Head of caudate nucleus (tissue), 42 donors: ENCODE results near the gene MGLL.

ENCODE experiments used
- DNase-seq, 42 donors: peaks; one replicate each; pipeline versions ENCODE4 v3.0.0 to v3.0.0-alpha.2; 2020 to 2021; ENCODE audit warnings: mixed read lengths in 7 of 42
- intact Hi-C: fragments of 100-400 bp; cut with DNase I; formaldehyde crosslinking; loops from one replicate; pipeline ENCODE4 v1.15.0; 2022

MGLL gene

GRCh38 chr3:127822041-127822681, at the start of gene MGLL:
TSS of gene MGLL (minus strand) at chr3:127822515. CDS start at chr3:127822318, 197 bp downstream.
- intact Hi-C loops = no loop called here
- DNase-seq = peak in 38 of 42 donors; percentile 25 to 77 (median 56)

DNA sequence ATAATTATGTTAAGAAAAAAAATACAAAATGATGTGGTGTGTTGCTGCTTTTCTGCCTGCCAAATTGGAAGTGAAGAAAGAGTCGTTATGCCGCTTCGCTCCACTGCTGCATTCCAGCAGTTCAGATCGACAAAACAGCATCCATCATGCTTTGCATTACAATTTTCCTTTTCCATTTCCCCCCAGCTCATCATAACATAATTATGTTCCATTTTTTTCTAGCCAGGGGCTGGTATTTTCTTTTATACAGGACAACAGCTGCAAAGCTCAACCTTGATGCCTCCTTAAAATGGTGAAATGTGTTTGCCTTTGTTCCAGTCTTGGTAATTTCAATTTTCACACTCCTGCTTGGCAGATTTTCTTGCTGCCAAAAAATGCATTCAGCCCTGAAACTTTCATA, 47.8 kb upstream of the MGLL start:
- intact Hi-C loops = no loop called here
- DNase-seq = no peak

DNA sequence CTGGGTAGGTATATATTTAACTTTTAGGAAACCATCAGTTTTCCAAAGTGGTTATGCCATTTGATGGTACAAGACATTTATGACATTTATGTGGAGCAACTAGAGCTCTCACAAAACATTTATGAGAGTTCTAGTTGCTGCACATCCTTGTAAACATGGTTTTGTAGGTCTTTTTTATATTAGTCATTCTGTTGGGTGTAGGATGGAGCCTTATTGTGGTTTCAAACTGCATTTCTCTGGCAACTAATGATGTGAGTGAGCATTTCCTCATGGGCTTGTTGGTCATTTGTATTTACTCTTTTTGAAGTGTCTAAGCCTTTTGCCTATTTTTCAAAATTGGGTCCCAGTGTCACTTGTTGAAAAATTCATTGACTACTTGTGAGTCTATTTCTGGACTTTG, 45.7 kb upstream of the MGLL start:
- no peak for DNase-seq
- intact Hi-C loops = no loop called here

DNA sequence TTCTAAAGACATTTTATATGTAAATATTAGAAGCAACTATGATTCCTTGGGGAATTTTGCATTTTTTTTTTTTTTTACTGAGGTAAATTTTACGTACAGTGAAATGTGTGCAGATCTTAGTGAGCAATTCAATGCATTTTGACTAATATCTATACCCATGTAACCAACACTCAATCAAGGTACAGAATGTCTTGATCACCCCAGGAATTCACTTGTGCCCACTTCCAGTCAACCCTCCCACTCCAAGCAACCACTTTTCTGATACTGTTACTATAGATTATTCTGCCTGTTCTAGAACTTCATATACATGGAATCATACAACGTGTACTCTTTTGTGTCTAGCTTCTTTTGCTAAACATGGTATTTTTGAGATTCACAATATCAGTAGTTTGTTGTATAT, 45.1 kb upstream of the MGLL start:
- DNase-seq = no peak
- intact Hi-C loops = no loop called here

DNA sequence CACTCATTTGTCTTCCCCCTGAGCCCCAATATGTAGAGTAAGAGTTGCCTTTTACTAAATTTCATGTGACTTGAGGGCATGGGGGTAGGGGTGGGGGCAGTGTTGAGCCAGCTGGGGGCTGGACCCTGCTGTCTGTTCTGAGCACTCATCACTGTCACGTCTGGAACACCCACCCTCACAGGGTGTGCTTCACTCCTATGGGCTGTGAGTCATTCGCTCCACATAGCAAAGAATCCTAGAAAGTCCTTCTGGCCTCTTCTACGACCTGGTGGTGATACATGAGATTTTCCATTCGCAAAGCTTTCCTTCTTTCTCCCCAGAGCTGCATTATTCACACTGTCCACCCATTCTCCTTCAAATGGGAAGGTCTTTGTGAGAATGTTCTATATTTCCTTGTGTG, 43.6 kb upstream of the MGLL start:
- intact Hi-C loops = no loop called here
- DNase-seq = no peak

GRCh38 chr3:127860211-127860696, 37.9 kb upstream of the MGLL start:
- no peak for DNase-seq
- intact Hi-C loops = no loop called here

DNA sequence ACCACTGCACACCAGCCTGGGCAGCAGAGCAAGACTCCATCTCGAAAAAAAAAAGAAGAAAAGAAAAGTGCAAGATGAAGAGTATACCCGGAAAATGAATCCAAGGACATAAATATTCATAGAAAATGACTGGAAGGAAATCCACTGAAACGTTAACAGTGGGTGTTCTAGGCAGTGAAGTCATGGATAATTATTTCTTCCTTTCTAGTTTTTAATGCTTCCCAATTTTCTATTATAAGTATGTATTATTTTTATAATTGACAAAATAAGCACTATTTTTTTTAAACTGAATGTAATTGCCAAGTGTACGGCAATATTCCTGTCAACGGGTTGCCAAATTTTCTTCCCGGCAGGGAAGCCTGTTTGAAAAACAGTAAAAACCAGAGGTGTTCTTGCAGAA, 37.4 kb upstream of the MGLL start:
- intact Hi-C loops = no loop called here
- DNase-seq = no peak

DNA sequence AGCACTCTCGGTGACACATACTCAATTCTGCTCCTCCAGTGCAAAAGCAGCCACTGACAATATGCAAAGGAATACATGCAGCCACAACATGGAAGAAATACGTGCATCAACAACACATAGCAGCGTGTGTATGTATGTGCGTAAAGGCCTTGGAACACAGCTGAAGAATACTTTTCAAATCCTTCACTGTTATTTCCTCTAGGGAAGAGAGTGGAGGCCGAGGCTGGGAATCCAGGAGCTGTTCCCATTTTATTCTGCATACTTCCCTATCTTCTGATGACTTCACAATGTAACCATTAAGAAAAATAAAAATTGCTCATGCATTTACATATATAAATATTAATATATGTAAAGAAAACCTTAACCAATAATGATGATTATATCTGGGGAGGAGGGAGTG, 36.6 kb upstream of the MGLL start:
- DNase-seq = peak in 1 of 42 donors; percentile 6
- intact Hi-C loops = no loop called here

DNA sequence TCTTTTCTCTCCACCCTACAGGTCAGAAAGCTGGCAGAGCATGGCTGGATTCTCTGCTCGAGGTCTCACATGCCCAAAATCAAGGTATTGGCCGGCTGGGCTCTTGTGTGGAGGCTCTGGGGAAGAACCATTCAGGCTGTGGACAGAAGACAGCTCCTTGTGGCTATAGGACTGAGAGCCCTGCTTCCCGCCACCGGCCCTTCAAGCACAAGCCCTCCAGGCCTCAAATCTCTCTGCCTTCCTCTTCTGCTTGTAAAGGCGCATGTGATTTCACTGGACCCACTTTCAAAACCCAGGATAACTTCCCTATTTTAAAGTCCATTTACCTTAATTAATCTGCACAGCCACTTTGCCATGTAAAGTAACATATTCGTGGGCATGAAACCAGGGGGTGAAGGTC, 36.2 kb upstream of the MGLL start:
- DNase-seq = no peak
- intact Hi-C loops = no loop called here

- DNase-seq = no peak
- intact Hi-C loops = no loop called here
Measured at GRCh38 chr3:127857333-127857732, 35.0 kb upstream of the MGLL start.

DNA sequence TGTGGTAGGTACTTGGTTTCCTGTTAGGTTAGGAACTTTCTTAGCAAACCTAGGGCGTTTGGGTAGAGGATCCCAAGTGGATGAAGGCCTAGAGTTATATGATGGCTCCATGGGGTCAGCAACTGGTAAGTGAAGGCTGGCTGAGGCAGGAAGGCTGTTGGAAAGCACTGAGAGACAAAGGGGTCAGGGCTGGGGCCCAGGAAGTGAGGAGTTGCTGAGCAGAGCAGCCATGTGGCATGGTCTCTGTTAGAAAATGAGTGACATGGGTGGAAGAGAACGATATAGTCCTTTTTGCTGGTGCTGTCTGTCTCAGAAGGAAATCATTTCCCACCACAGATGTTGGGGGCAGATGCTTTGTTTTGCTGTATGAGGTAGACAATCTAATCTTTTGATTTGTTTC, 34.5 kb upstream of the MGLL start:
- DNase-seq = peak in 1 of 42 donors; percentile 10
- intact Hi-C loops = no loop called here

DNA sequence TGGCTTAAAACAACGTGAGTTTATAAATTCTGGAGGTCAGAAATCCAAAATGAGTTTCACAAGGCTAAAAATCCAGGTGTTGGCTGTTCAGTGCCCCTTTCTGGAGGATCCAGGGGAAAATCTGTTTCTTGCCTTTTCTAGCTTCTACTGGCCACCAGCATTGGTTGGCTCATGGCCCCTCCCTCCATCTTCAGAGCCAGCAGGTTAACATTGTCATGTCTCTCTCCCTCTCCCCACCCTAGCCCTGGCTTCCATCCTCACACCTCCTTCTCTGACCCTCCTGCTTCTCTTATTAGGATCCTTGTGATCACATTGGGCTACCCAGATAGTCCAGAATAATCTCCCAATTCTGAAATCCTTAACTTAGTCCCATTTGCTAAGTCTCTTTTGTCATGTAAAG, 32.9 kb upstream of the MGLL start:
- intact Hi-C loops = no loop called here
- DNase-seq = no peak

- no peak for DNase-seq
- intact Hi-C loops = no loop called here
Measured at GRCh38 chr3:127853681-127854080, 31.4 kb upstream of the MGLL start.

GRCh38 chr3:127851899-127852298, 29.6 kb upstream of the MGLL start:
- DNase-seq = no peak
- intact Hi-C loops = no loop called here

- intact Hi-C loops = no loop called here
- DNase-seq = peak in 1 of 42 donors; percentile 13
Measured at GRCh38 chr3:127849368-127849767, 27.1 kb upstream of the MGLL start.

- DNase-seq = peak; percentile 12 to 85 (median 70)
Measured at GRCh38 chr3:127848131-127849129, 26.1 kb upstream of the MGLL start.

GRCh38 chr3:127847236-127847720, 25.0 kb upstream of the MGLL start:
- intact Hi-C loops = no loop called here
- peak in 13 of 42 donors; percentile 6 to 48 (median 30) for DNase-seq

More at GRCh38 chr3:127848131-127849129, 26.1 kb upstream of the MGLL start:
- intact Hi-C loops = no loop called here

DNA sequence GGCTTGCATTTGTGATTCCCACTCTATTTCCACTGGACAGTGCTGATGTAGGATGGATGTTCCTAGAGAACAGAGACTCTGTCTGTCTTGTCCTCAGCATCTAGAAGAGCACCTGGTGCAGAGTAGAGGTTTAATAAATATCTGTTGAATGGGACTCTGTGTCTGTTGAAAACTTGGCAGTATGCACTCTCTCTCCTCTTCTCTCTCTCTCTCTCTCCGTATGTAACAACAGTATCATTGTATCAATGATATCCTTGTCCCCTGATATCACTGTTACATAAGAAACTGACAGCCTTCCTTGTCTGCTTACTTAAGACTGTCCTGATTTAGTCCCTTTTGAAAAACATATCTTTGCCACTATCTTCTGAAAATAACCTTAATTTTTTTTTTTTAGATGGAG, 24.3 kb upstream of the MGLL start:
- intact Hi-C loops = no loop called here
- peak in 1 of 42 donors; percentile 21 for DNase-seq

GRCh38 chr3:127844326-127844942, 22.1 kb upstream of the MGLL start:
- DNase-seq = no peak
- intact Hi-C loops = no loop called here

- DNase-seq = no peak
- intact Hi-C loops = no loop called here
Measured at GRCh38 chr3:127840671-127841070, 18.4 kb upstream of the MGLL start.
